HG02571 (cell line): ENCODE measurements around the gene SPATA31C1.
"Not testable (repeated sequence)": the region's sequence is repeated elsewhere in the genome, so short reads cannot be mapped to it uniquely, and the experiment has no call there.

Experiments used
- ATAC-seq: cut with Tn5 transposase; IDR thresholded peaks from one replicate; pipeline ENCODE4 v1.9.1; 2021; ENCODE audit warnings: mild to moderate bottlenecking, moderate library complexity; ENCODE audit not compliant: unreplicated experiment

Gene SPATA31C1

DNA sequence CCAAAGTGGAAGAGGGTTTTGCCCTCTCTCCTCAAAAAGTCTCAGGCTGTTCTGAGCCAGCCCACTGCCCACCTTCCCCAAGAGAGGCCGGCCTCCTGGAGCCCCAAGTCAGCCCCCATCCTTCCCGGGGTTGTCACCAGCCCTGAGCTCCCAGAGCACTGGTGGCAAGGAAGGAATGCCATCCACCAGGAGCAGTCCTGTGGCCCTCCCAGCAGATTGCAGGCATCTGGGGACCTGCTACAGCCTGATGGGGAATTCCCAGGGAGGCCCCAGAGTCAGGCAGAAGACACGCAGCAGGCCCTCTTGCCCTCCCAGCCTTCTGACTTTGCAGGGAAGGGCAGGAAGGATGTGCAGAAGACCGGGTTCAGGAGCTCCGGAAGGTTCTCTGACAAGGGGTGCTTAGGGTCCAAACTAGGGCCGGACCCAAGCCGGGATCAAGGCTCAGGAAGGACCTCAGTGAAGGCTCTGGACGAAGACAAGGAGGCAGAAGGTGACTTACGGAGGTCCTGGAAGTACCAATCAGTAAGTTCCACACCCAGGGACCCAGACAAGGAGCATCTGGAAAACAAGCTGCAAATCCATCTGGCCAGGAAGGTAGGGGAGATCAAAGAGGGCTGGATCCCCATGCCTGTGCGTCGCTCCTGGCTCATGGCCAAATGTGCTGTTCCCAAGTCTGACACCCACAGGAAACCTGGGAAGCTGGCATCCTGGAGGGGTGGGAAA lies 31.4 kb upstream of the SPATA31C1 start:
- no peak for ATAC-seq

DNA sequence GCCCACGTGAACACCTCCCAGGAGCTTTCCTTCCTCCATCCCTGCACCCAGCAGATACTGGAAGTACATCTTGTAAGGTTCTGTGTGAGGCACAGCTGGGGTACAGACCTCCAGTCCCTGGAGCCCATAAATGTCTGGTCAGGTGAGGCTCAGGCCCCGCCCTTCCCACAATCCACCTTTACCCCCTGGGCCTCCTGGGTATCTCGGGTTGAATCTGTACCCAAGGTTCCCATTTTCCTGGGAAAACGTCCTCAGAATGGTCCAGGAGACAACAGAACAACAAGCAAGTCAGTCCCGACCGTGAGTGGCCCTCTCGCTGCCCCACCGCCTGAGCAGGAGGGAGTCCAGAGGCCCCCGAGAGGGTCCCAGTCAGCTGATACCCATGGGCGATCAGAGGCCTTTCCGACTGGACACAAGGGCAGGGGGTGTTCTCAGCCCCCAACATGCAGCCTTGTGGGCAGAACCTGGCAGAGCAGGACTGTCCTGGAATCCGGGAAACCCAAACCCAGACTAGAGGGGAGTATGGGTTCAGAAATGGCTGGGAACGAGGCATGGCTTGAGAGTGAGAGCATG lies 30.7 kb upstream of the SPATA31C1 start:
- ATAC-seq, result no peak

DNA sequence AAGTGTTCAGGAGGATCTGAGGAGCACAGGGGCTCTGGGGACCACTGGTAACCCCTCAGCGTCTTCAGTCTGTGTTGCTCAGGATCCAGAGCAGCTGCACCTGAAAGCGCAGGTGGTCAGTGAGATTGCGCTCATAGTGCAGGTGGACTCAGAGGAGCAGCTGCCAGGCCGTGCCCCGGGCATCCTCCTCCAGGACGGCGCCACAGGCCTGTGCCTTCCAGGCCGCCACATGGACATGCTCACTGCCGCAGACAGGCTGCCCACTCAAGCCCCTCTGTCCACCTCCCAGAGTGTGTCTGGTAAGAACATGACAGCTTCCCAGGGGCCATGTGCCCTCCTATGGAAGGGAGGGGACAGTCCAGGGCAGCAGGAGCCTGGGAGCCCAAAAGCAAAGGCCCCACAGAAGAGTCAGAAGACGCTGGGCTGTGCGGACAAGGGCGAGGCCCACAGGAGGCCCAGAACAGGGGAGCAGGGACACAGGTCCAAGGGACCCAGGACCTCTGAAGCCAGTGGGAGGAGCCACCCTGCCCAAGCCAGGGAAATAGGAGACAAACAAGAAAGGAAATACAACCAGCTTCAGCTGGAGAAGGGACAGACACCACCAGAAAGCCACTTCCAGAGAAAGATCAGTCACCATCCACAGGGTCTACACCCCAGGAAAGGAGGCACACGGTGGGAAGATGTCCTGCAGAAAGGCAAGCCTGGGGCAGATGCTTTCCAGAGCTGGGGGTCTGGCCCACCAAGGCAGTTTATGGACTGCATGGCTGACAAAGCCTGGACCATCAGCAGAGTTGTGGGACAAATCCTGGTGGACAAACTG lies 29.9 kb upstream of the SPATA31C1 start:
- no peak for ATAC-seq

DNA sequence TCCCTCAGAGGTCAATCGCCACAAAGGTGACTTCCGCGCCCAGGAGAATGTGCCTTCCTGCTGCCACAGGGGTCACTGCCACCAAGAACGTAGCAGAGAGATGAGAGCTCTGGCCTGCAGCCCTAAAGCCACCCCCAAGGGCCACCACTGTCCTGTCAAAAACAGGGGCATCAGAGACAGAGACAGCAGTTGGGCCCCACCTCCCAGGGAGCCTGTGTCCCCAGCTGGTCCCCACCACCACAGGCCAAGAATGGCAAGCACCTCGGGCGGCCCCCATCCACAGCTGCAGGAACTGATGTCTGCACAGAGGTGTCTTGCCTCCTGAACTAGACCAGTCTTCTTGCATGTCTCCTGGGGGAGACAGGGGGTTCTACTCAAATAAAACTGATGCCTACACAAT lies 29.3 kb upstream of the SPATA31C1 start:
- no peak for ATAC-seq

DNA sequence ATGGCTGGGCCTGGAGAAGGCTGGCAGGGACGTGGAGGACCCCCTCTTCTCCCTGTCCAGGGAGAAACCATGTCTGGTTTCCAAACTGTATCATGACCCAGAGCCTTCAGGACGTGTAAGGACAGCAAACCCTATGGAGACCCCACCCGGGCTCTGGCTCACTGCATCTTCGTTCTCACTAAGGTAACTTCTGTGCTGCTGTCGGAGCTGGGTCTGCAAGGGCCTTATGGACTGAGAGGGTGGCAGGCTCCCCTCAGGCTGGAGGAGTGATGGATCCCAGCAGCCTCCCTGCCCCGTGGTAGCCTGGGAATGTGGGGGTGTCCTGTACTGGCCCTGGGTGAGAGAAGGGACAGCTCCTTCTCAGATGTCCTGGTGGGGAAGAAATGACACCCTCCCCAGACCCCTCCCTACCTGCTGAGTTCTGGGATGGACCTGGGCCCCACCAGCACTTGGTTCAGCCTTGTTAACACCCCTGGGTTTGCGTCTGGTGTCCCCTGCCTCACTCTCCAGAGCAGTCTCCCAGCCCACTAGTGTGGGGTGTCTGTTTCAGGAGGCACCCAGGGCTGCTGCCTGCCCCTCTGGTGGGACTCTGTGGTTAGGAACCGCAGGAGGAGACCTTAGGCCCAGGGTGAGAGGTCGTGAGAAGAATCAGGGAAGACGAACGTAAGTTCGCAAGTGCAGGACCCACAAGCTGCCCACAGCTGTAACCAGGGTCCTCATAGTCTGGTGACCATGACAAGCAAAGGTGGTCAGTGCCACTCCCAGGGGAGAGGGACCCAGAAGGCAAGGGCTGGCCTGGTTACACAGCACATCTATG lies 28.5 kb upstream of the SPATA31C1 start:
- no peak for ATAC-seq

DNA sequence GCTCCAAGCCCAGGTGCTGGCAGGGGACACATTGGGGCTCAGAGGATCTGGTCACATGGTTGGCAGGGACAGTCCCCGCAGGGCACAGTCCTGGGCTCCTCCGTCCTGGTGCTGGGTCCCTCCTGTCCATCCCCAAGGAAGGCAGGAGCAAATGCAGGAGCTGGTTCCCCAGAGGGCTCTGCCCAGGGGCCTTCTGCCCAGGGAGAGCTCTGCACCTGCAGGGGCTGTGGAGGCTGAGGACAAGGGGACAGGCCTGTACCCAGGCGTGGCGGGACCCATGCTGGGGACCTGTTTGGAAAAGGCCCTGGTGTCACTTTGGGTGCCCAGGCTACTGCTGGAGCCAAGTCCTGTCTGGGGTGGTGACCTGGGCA lies 27.9 kb upstream of the SPATA31C1 start:
- no peak for ATAC-seq

DNA sequence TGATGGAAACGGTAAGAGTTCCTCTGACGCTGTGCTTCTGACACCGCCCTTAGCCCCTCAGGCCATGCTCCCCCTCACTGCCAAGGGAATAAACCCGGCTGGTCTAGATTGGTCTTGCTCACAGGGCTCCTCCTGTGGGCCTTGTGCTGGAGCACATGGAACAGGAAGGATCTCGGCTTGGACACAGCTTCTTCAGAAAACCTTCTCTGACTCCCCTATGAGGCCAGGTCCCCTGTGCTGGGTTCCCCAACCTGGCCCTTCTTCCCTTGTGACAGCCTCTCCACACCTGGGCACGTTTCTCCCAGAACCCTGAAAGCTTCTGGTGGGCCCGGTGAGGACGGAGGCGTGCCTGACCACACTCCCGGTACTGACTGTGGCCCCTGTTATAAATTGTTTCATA lies 26.9 kb upstream of the SPATA31C1 start:
- no peak for ATAC-seq

DNA sequence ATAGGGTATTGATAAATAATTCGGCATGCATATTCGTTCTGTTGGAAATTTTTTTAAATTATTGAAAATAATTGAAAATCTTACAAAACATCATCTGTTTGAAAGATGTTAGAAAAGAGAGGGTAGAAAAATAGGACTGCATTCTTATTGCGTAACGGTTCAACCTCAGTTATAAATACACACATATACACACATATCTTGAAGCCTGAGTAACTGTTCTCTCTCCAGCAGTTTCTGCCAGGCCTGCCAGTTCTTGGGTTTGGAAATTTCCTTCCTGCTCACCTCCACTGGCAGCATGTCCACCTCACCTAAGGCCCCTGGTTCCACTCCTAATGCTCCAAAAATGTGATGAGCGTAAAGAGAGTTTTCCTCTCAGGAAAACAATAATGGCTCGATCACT lies 26.0 kb upstream of the SPATA31C1 start:
- no peak for ATAC-seq

DNA sequence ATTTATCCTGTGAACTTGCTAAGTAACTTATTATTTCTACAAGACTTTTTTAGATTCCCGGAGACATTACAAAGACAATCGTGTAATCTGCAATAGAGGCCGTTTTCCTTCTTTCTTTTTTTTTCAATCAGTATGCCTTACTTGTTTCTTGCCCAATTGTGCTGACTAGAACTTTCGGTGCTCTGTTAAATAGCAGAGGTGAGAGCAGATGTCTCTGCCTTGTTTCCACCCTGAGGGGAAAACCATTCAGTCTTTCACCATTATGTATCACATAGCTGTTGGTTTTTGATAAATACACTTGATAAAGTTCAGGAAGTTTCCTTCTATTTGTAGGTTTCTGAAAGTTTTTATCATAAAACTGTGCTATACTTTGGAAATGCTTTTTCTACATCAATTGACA lies 24.8 kb upstream of the SPATA31C1 start:
- ATAC-seq, result no peak

DNA sequence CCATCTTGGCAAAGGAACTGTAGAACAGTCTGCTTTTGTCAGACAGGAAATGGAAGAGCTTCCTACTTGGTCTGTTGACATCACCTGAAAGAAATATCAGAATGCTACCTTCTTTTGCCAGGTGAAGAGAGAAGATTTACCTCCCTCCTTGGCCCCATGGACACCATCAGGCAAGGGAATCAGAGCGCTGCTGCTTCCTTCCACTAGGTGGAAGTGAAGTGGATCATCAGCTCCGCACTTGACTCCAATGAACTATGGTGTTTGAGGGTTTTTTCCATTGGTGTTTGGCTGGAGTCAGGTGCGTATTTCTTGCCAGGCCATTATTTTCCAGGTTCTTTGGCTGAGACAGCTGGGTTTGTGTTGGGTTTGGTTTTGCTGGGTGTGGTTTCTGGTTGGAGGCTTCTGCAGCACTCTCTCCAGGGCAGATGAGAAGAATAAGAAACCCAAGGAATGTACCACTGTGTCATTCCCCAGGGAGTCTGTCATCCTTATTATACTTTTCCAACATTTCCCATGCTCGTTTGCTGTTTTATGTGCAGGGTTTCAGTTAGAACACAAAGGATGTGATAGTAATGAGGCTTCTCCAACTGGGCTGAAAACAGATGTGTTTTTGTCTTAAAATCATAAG lies 22.6 kb upstream of the SPATA31C1 start:
- ATAC-seq, result no peak

DNA sequence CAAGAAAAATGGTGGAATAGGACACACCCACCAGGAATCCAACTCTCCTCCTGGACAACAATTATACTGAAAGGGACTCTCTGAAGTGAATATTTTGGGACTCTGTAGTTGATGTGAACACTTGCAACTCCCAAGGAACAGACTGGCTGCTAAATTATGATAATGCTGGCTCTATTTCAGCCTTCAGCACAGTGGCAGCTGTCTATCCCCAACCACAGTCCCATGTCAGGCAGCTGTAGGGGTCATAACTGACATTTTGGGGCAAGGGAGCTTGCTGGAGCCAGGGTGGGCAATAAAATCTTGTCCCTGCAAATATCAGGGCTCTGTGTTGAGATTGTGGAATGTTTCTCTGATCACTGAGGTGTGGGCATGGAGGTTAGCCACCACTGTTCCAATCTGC lies 20.9 kb upstream of the SPATA31C1 start:
- no peak for ATAC-seq

DNA sequence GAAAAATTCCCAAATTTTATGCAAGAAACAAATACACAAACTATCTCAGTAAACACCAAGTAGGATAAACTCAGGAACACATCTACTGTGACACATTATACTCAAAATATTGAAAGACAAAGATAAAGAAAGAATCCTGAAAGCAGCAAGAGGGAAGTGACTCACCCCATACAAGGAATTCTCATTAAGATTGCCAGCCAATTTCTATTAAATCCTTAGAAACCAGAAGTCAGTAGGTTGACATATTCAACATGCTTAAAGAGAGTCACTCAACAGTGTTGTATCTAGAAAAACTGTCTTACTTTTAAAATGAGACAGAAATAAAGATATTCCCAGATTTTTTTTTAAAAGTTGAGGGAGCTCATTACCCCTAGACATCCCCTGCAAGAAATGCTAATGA lies 19.6 kb upstream of the SPATA31C1 start:
- ATAC-seq, result no peak

DNA sequence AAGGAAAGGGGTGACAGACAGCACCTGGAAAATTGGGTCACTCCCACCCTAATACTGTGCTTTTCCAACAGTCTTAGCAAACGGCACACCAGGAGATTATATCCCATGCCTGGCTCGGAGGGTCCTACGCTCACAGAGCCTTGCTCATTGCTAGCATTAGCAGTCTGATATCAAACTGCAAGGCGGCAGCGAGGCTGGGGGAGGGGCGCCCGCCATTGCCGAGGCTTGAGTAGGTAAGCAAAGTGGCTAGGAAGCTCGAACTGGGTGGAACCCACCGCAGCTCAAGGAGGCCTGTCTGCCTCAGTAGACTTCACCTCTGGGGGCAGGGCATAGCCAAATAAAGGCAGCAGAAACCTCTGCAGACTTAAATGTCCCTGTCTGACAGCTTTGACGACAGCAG lies 15.4 kb upstream of the SPATA31C1 start:
- ATAC-seq, result not testable (repeated sequence)

DNA sequence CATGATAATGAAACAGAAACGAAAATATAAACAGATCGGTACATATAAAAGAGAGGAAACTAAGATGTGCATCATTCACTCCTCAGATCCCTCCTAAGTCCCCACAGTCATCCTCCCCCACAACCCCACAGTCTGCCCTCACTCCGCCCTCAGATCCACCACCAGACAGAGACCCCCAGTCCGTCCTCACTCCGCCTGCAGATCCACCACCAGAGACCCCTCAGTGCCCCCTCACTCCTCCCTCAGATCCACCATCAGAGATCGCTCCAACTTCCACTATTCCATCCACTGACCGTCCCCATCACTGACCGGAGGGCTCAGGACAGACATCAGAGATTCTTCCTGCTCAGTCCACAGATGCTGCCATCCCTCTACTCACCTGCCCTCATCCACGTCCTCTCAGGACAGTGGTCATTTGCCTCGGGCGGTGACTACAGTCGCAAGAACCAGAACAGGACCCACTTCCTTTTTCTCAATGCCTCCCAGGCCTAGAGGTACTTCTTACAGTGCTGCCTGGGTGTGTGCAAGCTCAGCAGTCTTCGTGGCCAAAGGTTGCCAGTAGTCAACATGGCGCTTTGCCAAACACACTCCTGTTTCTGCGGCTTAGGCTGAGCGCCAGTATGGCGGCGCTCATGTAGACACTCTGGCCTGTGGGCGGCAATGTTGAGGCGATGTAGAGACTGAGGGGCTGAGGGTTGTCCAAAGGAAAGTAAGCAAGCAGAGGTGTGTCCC lies 8.3 kb upstream of the SPATA31C1 start:
- ATAC-seq, result no peak

DNA sequence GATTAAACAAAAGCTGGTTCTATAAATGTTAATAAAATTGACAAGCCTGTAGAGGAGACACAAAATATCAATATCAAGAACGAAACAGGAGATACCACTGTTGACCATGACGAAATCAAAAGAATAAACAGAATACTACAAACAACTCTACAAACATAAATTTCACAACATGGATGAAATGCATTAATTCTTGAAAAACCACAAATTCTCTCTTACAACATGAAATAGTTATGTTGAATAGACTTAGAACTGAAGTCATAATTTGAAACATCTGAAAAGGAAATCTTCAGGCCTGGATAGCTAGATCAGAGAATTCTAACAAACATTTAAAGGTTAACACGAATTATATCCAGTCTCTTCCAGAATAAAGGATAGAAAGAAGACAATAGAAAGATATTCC lies 6.9 kb upstream of the SPATA31C1 start:
- no peak for ATAC-seq

DNA sequence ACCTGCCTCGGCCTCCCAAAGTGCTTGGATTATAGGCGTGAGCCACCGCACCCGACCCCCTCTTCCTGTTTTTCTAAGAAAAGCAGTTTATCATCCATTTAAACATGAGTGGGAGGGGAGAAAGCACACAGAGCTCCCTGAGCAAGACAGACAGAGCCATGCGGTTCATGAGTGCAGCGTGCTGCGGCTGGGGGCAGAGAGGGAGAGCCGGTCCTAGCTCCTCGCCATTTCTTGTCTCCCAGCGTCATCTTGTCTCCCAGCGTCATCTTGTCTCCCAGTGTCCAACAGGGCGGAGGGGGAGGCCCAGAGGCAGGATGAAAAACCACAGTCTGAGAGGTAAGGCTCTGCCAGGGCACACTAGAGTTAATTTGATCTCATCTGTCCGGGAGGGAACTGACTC lies 1.3 kb downstream of the SPATA31C1 start:
- ATAC-seq, result not testable (repeated sequence)

DNA sequence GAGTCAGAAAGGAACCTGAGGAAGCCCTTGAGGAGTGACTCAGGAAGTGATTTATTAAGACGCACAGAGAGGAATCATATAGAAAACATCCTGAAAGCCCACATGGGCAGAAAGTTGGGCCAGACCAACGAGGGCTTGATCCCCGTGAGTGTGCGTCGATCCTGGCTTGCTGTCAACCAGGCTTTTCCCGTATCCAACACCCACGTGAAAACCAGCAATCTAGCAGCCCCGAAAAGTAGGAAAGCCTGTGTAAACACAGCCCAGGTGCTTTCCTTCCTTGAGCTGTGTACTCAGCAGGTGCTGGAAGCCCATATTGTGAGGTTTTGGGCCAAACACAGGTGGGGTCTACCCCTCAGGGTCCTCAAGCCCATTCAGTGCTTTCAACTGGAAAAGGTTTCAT lies 3.8 kb downstream of the SPATA31C1 start:
- not testable (repeated sequence) for ATAC-seq

DNA sequence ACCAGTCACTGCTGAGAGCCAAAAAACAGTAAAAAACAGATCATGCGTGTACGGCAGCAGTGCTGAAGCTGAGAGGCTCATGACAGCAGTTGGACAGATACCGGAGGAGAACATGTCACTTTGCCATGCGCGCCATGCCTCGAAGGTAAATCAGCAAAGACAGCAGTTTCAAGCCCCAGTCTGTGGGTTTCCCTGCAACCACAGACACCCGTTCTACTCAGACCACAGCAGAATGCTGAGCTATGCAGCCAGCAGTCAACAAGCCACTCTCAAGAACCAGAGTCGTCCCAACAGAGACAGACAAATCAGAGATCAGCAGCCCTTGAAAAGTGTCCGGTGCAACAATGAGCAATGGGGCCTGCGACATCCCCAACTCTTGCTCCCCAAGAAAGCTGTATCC lies 5.2 kb downstream of the SPATA31C1 start:
- ATAC-seq, result not testable (repeated sequence)

DNA sequence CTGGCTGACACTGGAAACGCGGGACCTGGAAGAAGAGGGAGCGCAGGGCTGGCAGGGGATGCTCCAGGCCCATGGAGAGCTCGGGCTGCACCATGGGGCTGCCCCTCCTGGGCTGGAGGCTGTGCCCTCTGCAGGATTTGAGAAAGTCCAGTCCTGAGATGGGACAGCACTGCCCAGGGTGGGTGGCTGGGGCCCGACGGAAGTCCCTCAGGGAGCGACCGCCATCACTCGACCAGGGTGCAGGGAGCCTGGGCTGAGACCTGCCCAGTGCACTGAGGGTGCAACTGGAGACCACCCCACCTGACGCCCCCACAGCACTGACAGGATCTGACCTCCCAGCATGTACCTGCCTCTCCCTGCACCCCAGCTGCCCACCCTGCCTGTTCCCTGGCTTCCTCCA lies 7.1 kb downstream of the SPATA31C1 start:
- not testable (repeated sequence) for ATAC-seq

DNA sequence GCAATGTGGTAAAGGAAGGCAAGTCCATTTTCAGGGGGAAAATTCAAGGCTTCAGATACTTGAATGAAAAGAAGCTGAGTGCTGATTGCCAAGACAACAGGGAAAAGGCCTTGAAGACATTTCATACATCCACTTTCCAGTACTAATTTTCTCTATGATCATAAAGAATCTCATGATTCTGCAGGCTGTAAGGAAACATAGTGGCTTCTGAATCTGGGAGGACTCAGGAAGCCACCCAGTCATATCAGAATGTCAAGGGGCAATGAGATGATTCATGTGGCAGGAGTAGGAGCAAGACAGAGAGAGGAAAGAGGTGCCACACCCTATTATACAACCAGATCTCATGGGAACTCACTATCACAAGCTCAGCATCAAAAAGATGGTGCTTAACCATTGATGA lies 11.4 kb downstream of the SPATA31C1 start:
- not testable (repeated sequence) for ATAC-seq
